ENCODE measurements around the gene ASXL1.

The ASXL1 gene

GRCh38 chr20:32415494-32415893, 57.4 kb downstream of the ASXL1 start:
- Histone ChIP-seq H3K4me1 (ENCODE audit: insufficient read depth, poor library complexity, severe bottlenecking) (peaks cover 2% of the 10 kb centered on the region), H3K36me3 (ENCODE audit: low read depth) (peaks cover 39% of the 10 kb centered on the region), H3K27me3 (ENCODE audit: insufficient read depth, poor library complexity, severe bottlenecking) (no peaks in the 10 kb centered on the region), H3K27ac (ENCODE audit: poor library complexity, severe bottlenecking) (no peak overlapping the region), H3K9me3 (ENCODE audit: severe bottlenecking) (no peaks in the 10 kb centered on the region), H3K4me3 (ENCODE audit: severe bottlenecking) (no peak overlapping the region)
- DNase-seq (ENCODE audit: low spot score) = no peak
- ATAC-seq (ENCODE audit: low read depth) = 0 out of 3 replicates have a peak, but pooled peaks have one; percentile 8
- TF ChIP-seq CTCF (IDR thresholded peaks at IDR 0.05; ENCODE audit: poor library complexity, severe bottlenecking) = no peak

- Histone ChIP-seq H3K27ac (ENCODE audit: poor library complexity, severe bottlenecking) (no peak overlapping the region), H3K36me3 (ENCODE audit: low read depth) (peaks cover 40% of the 10 kb centered on the region), H3K4me3 (ENCODE audit: severe bottlenecking) (no peak overlapping the region), H3K4me1 (ENCODE audit: insufficient read depth, poor library complexity, severe bottlenecking) (peaks cover 3% of the 10 kb centered on the region), H3K27me3 (ENCODE audit: insufficient read depth, poor library complexity, severe bottlenecking) (no peaks in the 10 kb centered on the region), H3K9me3 (ENCODE audit: severe bottlenecking) (no peaks in the 10 kb centered on the region)
- no peak for TF ChIP-seq CTCF (IDR thresholded peaks at IDR 0.05; ENCODE audit: poor library complexity, severe bottlenecking)
- ATAC-seq (ENCODE audit: low read depth) = no peak
- no peak for DNase-seq (ENCODE audit: low spot score)
Observed at GRCh38 chr20:32416206-32416605, 58.1 kb downstream of the ASXL1 start.

- H3K36me3 ChIP-seq (ENCODE audit: low read depth) = peaks cover 35% of the 10 kb centered on the region
- H3K27me3 ChIP-seq (ENCODE audit: insufficient read depth, poor library complexity, severe bottlenecking) = no peaks in the 10 kb centered on the region
- H3K4me3 ChIP-seq (ENCODE audit: severe bottlenecking) = no peak overlapping the region
- H3K9me3 ChIP-seq (ENCODE audit: severe bottlenecking) = no peaks in the 10 kb centered on the region
- TF ChIP-seq CTCF (IDR thresholded peaks at IDR 0.05; ENCODE audit: poor library complexity, severe bottlenecking) = no peak
- peaks cover 3% of the 10 kb centered on the region for H3K4me1 ChIP-seq (ENCODE audit: insufficient read depth, poor library complexity, severe bottlenecking)
- ATAC-seq (ENCODE audit: low read depth) (no peak), DNase-seq (ENCODE audit: low spot score) (no peak)
- no peak overlapping the region for H3K27ac ChIP-seq (ENCODE audit: poor library complexity, severe bottlenecking)
Observed at GRCh38 chr20:32418376-32418775, 60.2 kb downstream of the ASXL1 start.

- ATAC-seq (ENCODE audit: low read depth) (no peak), DNase-seq (ENCODE audit: low spot score) (no peak)
- no peaks in the 10 kb centered on the region for H3K9me3 ChIP-seq (ENCODE audit: severe bottlenecking)
- H3K36me3 ChIP-seq (ENCODE audit: low read depth) = peaks cover 43% of the 10 kb centered on the region
- no peaks in the 10 kb centered on the region for H3K27me3 ChIP-seq (ENCODE audit: insufficient read depth, poor library complexity, severe bottlenecking)
- H3K4me1 ChIP-seq (ENCODE audit: insufficient read depth, poor library complexity, severe bottlenecking) = peaks cover 3% of the 10 kb centered on the region
- no peak for TF ChIP-seq CTCF (IDR thresholded peaks at IDR 0.05; ENCODE audit: poor library complexity, severe bottlenecking)
- H3K4me3 ChIP-seq (ENCODE audit: severe bottlenecking) = no peak overlapping the region
- H3K27ac ChIP-seq (ENCODE audit: poor library complexity, severe bottlenecking) = no peak overlapping the region
Observed at GRCh38 chr20:32421290-32421689, 63.2 kb downstream of the ASXL1 start.

- ATAC-seq (ENCODE audit: low read depth) (no peak), DNase-seq (ENCODE audit: low spot score) (peak; percentile 53)
- no peak for TF ChIP-seq CTCF (IDR thresholded peaks at IDR 0.05; ENCODE audit: poor library complexity, severe bottlenecking)
- no peaks in the 10 kb centered on the region for H3K4me1 ChIP-seq (ENCODE audit: insufficient read depth, poor library complexity, severe bottlenecking)
- H3K27me3 ChIP-seq (ENCODE audit: insufficient read depth, poor library complexity, severe bottlenecking) = no peaks in the 10 kb centered on the region
- H3K27ac ChIP-seq (ENCODE audit: poor library complexity, severe bottlenecking) = no peak overlapping the region
- no peak overlapping the region for H3K4me3 ChIP-seq (ENCODE audit: severe bottlenecking)
- no peaks in the 10 kb centered on the region for H3K9me3 ChIP-seq (ENCODE audit: severe bottlenecking)
- peaks cover 82% of the 10 kb centered on the region for H3K36me3 ChIP-seq (ENCODE audit: low read depth)
Observed at GRCh38 chr20:32427996-32428395, 69.9 kb downstream of the ASXL1 start.

All from RWPE2 (cell line).